Fibroblast of skin of left biceps (primary cell): ENCODE measurements around the gene INPP5D.

ENCODE experiments used
- DNase-seq, 2 experiments: peaks; one replicate each; pipeline ENCODE4 v3.0.0-alpha.2; 2013; ENCODE audit warnings: low read depth in 2 of 2

The INPP5D gene

GRCh38 chr2:233234996-233235395 lies 174.9 kb downstream of the INPP5D start:
- no peak for DNase-seq

DNA sequence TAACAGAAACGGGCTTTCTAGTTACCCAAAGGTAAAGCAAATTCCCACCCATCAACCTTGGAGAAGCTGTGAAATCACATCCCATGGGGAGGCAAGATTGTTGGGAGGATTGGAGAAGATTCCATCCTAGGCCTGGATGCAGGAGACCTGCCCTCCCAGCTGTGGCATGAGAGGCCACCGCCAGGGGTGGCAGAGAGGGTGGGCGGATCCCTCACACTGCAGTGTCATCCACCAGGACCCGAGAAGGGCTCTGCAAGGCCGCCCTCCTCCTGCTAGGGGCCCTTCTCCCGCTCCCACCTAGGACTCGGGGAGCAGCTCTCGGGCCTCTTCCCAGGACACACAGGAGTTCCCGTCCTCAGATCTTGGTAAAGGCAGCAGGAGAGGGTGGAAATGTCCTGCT lies 175.8 kb downstream of the INPP5D start:
- DNase-seq: no peak

GRCh38 chr2:233236820-233237589 lies 176.9 kb downstream of the INPP5D start:
- DNase-seq: no peak

DNA sequence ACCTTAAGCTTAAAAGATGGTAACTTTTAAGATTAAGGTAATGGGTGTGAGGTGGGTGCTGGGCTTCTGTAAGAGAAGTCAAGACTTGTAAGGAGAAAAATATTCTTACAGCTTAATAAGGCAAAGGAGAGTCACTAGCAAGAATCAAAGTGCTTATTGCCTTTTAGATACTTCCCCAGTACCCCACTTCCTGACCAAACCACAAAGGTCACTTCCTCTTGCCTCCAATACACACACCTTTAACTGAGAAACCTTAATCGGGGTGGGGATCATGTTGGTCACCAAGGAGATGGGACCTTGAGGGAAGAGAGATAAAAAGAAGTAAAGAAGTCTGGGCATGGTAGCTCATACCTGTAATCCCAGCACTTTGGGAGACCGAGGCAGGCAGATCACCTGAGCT lies 180.8 kb downstream of the INPP5D start:
- DNase-seq: no peak

DNA sequence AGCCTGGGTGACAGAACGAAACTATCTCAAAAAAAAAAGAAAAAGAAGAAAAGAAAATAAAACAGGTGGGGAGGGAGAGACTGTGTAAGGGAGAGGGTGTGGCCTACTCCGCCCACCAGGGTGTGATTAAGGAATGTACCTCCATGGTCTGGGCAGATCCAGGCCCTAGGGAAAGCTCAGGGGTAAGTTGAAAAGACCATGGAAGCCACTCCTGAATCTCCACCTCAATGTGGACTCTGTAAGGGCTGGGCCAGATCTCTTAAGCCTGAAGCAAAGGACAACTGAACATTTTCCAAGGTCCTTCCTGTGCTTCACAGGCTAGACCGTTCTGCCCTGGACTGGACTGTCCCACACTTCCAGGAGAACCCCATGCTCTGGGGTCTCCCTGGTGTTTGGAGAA lies 181.7 kb downstream of the INPP5D start:
- no peak for DNase-seq

- DNase-seq: no peak
Measured at GRCh38 chr2:233242231-233242927, 182.2 kb downstream of the INPP5D start.

- no peak for DNase-seq
Measured at GRCh38 chr2:233243348-233243747, 183.2 kb downstream of the INPP5D start.

GRCh38 chr2:233244818-233245217 lies 184.7 kb downstream of the INPP5D start:
- DNase-seq: no peak

GRCh38 chr2:233245406-233245805 lies 185.3 kb downstream of the INPP5D start:
- no peak for DNase-seq

DNA sequence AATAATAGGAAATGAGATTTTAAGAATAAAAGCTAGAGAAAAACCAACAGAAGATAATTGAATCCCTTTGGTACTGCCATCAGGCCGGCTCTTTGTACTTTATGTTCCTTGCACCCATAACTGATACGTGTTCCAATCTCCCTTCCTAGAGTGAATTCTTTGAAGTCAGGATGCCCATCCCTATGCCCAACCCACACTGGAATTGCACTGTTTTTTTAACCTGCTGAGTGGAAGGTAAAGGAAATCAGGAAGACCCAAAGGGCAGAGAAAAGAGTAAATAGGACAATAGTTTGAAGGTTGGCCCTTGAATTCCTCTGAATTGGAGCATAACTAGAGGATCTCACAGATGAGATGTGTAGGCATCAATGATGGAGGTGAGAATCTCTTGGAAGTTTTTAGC lies 187.0 kb downstream of the INPP5D start:
- DNase-seq: no peak

GRCh38 chr2:233247744-233248143 lies 187.6 kb downstream of the INPP5D start:
- no peak for DNase-seq

GRCh38 chr2:233248999-233249398 lies 188.9 kb downstream of the INPP5D start:
- DNase-seq: no peak

GRCh38 chr2:233250568-233250967 lies 190.4 kb downstream of the INPP5D start:
- DNase-seq: no peak

DNA sequence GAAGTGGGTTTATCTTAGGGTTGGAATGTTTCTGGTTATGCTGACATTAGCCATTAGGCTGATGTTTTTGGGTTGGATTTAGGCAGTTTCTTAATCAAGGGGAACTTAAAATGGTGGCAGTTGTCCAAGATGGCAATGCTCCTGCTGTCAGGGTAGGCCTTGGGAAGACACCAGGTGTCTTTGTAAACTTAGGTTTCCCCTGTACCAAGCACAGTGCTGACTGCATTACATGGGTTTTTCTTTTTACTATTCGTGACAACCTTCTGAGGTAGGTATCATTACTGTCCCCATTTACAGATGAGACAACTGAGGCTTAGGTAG lies 190.8 kb downstream of the INPP5D start:
- DNase-seq: no peak

DNA sequence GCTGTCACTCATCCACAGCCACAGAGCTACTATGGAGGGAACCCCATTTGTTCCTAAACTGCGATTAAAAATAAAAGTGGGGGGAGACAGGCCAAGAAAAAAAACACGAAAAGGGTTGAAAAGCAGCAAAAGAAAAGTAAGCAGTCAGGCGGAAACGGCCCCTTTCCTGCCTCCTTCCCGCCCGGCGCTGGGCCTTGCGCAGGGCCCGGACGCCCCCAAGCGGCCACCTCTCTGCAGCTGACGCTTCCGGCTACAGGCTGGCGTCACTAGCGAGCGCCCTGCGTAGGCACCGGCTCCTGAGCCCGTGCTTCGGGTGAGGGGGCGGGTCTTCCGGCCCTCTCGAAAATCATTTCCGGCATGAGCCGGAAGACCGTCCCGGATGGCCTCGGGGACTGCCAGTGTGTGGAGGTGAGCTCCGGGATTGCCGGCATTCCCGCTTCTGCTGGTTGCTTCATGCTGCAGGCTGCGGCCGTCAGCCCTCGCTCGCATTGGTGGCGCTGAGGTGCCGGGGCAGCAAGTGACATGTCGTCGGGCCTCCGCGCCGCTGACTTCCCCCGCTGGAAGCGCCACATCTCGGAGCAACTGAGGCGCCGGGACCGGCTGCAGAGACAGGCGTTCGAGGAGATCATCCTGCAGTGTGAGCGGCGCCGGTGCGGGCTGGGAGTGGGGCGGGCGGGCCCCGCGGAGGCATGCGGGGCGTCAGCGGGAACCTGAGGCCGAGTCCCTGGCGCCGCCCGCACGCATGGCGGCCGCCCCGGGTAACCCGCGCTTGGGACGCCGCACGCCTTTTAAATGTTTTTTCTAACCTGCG lies 191.4 kb downstream of the INPP5D start, which contains the start of gene ATG16L1:
Gene ATG16L1, plus strand, starts transcription at position 368 of the 811 bp plus-strand sequence. Its CDS starts 155 bp downstream, at position 523.
- DNase-seq: peak; percentile 84 to 85

- no peak for DNase-seq
Measured at GRCh38 chr2:233252227-233252626, 192.1 kb downstream of the INPP5D start.

- DNase-seq: no peak
Measured at GRCh38 chr2:233255151-233255550, 195.0 kb downstream of the INPP5D start.

DNA sequence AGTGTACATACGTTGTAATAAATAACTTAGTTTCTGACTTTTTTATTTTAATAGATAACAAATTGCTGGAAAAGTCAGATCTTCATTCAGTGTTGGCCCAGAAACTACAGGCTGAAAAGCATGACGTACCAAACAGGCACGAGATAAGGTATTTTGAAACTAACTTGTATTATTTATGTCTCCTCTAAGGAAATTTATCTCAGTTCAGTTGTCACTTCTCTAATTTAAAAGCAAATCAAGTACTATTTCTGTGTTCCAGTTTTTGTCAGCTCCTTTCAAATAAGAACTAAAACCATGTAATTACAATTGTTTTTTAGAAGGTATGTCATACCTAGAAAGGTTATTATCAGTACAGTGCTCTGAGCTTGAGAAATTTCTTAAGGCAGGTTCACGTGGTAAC lies 195.9 kb downstream of the INPP5D start:
- DNase-seq: no peak
